ENCODE results near the gene MYBBP1A.
"Not testable (repeated sequence)": the region's sequence is repeated elsewhere in the genome, so short reads cannot be mapped to it uniquely, and the experiment has no call there.

Gene MYBBP1A

GRCh38 chr17:4590042-4590441, 34.9 kb upstream of the MYBBP1A start:
- not testable (repeated sequence) for DNase-seq (ENCODE audit: low read depth)

- DNase-seq (ENCODE audit: low read depth) = no peak
Measured at GRCh38 chr17:4588898-4589625, 33.9 kb upstream of the MYBBP1A start.

GRCh38 chr17:4588391-4588790, 33.2 kb upstream of the MYBBP1A start:
- no peak for DNase-seq (ENCODE audit: low read depth)

GRCh38 chr17:4587803-4588202, 32.6 kb upstream of the MYBBP1A start:
- peak; percentile 84 for DNase-seq (ENCODE audit: low read depth)

- no peak for DNase-seq (ENCODE audit: low read depth)
Measured at GRCh38 chr17:4587195-4587594, 32.0 kb upstream of the MYBBP1A start.

- DNase-seq (ENCODE audit: low read depth) = no peak
Measured at GRCh38 chr17:4586043-4586442, 30.9 kb upstream of the MYBBP1A start.

GRCh38 chr17:4585638-4585994, 30.4 kb upstream of the MYBBP1A start:
- DNase-seq (ENCODE audit: low read depth) = no peak

GRCh38 chr17:4584917-4585637, 29.9 kb upstream of the MYBBP1A start:
- no peak for DNase-seq (ENCODE audit: low read depth)

- no peak for DNase-seq (ENCODE audit: low read depth)
Measured at GRCh38 chr17:4584101-4584916, 29.1 kb upstream of the MYBBP1A start, which contains the start of gene SMTNL2. Gene SMTNL2 (plus strand): TSS chr17:4584529. CDS start chr17:4584606, 77 bp downstream.

GRCh38 chr17:4583782-4584100, 28.6 kb upstream of the MYBBP1A start:
- DNase-seq (ENCODE audit: low read depth) = peak; percentile 26

- no peak for DNase-seq (ENCODE audit: low read depth)
Measured at GRCh38 chr17:4583206-4583605, 28.0 kb upstream of the MYBBP1A start.

- no peak for DNase-seq (ENCODE audit: low read depth)
Measured at GRCh38 chr17:4582691-4583090, 27.5 kb upstream of the MYBBP1A start.

- peak; percentile 81 for DNase-seq (ENCODE audit: low read depth)
Measured at GRCh38 chr17:4582101-4582501, 26.9 kb upstream of the MYBBP1A start.

GRCh38 chr17:4580291-4580690, 25.1 kb upstream of the MYBBP1A start:
- DNase-seq (ENCODE audit: low read depth) = no peak

- no peak for DNase-seq (ENCODE audit: low read depth)
Measured at GRCh38 chr17:4579678-4580077, 24.5 kb upstream of the MYBBP1A start.

GRCh38 chr17:4578349-4578748, 23.2 kb upstream of the MYBBP1A start:
- DNase-seq (ENCODE audit: low read depth) = not testable (repeated sequence)

- DNase-seq (ENCODE audit: low read depth) = peak; percentile 54
Measured at GRCh38 chr17:4577386-4577993, 22.3 kb upstream of the MYBBP1A start.

GRCh38 chr17:4576729-4577322, 21.6 kb upstream of the MYBBP1A start:
- DNase-seq (ENCODE audit: low read depth) = peak; percentile 57

GRCh38 chr17:4576161-4576558, 21.0 kb upstream of the MYBBP1A start:
- DNase-seq (ENCODE audit: low read depth) = no peak

GRCh38 chr17:4574448-4575045, 19.4 kb upstream of the MYBBP1A start:
- no peak for DNase-seq (ENCODE audit: low read depth)

GRCh38 chr17:4573669-4574068, 18.5 kb upstream of the MYBBP1A start:
- no peak for DNase-seq (ENCODE audit: low read depth)

GRCh38 chr17:4573115-4573514, 17.9 kb upstream of the MYBBP1A start:
- no peak for DNase-seq (ENCODE audit: low read depth)
